Activated CD8-positive, alpha-beta T cell treated with anti-CD3 and anti-CD28 coated beads for 36 hours (primary cell): Measurements from ENCODE around the gene KRI1. TPM values are rescaled to one million over a fixed set of nuclear protein-coding genes. Genes with fewer than 3 reads are reported as not detected.
A peak's percentile ranks its signal among the peaks of the same experiment; 100 is the strongest.

Experiments
- ATAC-seq: fragments of 200-7000 bp; cut with Tn5 transposase; one replicate; pipeline ENCODE4 v1.10.0; 2021; ENCODE audit warnings: mild to moderate bottlenecking, moderate library complexity
- CTCF ChIA-PET: fragments of 350-600 bp; sonication (Branson Sonifier 250); formaldehyde crosslinking; loops from one replicate; lab custom pipeline; 2021; ENCODE audit warnings: antibody characterized with exemption; lab: Charles Lee
- POLR2A ChIA-PET: fragments of 350-600 bp; sonication (Branson Sonifier 250); formaldehyde crosslinking; loops from one replicate; lab custom pipeline; 2021; ENCODE audit warnings: antibody characterized with exemption; lab: Charles Lee
- DNase-seq: peaks from one replicate; pipeline ENCODE4 v3.0.0-alpha.2; 2020
- H3K27ac Mint-ChIP-seq: one replicate; pipeline ENCODE4 v1.8.0; 2021; ENCODE audit warnings: mild to moderate bottlenecking, mixed read lengths
- H3K27me3 Mint-ChIP-seq: one replicate; pipeline ENCODE4 v1.8.0; 2021; ENCODE audit warnings: mixed read lengths
- H3K36me3 Mint-ChIP-seq: one replicate; pipeline ENCODE4 v1.8.0; 2021; ENCODE audit warnings: low read depth, mixed read lengths
- H3K4me1 Mint-ChIP-seq: one replicate; pipeline ENCODE4 v1.8.0; 2021; ENCODE audit warnings: low read depth, mixed read lengths
- H3K4me3 Mint-ChIP-seq: one replicate; pipeline ENCODE4 v1.8.0; 2021; ENCODE audit warnings: mild to moderate bottlenecking, moderate library complexity, mixed read lengths
- H3K9me3 Mint-ChIP-seq: one replicate; pipeline ENCODE4 v1.8.0; 2021; ENCODE audit warnings: mixed read lengths
- intact Hi-C: fragments of 100-400 bp; cut with micrococcal nuclease; formaldehyde crosslinking; loops from one replicate; pipeline ENCODE4 v1.10.0; 2022
- total RNA-seq, 2 experiments: library from RNA; stranded (reverse); gene quantifications; one replicate each; pipeline ENCODE4 v1.2.3, GENCODE V29; 2021
- TF ChIP-seq, protein P1 (sequence below): fragments of 200-600 bp; IDR thresholded peaks from one replicate; pipeline ENCODE4 v1.8.0; 2022; ENCODE audit warnings: antibody characterized with exemption, mild to moderate bottlenecking

Gene KRI1
- total RNA-seq, 2 experiments from 2014 or later = 50.0 to 58.3 TPM

DNA sequence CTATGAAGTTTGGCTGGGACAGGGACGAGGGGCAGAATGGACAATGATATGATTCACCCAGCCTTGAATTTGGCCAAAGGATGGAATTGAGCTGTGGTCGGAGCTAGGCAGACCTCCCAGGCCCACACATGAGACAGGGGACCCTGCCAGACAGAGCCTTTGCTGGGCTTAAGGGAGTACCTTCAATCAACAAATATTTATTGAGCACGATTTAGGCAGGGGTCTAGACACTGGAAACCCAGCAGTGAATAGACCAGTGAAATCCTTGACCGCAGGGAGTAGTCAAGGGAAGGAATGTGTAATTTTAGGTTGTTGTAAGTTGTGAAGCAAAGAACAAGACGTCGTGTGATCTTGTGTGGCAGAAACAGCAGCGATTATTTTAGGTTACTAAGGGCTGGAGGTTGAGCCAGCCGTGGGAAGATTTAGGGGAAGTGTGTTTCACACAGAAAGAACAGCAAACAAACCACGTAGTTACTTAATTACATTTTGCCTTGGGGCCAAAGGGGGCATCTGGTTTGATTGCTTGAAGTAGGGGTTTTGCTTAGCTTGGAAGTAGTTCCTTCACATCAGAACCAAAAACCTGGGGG is 38.2 kb upstream of the KRI1 start:
- DNase-seq = peak; percentile 61

DNA sequence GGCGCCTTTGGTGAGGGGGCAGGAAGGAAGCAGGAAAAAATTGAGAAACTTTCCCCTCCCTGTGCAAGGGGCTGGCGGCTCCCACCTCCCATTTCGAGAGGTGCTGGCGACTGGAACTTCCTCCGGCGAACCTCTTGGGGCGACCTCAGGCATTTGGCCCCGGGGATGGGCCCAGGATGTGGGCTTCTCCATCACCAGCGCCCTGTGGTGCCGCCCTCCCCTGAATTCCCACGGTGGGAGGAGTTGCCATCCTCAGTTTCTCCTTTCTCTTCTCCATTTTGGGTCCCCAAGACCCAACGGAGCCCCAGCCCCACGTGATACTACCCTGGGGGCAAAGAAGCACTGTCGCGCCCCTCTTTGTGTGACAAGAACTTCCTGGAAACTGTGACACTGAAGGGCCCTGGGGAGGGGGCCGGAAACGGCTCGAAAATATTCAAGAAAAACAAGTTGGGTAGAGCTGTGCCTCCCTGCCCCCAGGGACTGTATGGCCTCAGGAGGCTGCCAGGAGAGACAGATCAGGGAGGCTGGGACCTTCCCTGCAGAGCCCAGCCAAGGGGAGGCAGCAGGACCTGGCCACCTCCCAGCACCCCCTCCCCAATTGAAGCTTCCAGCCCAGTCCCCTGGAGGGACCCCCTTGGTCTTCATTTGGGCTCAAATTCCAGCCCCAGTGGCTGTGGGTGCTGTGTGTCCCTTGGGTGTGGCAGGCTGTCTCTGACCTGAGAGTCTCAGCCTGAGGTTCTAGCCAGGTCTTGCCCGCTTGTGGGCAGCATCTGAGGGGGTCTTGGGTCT is 37.5 kb upstream of the KRI1 start:
- ChIA-PET CTCF (interaction anchor here (0.7 to 3.8 kb wide), 6 partner anchors 17 to 42 kb away, joined by 3 to 29 read pairs (median 6); no protein-coding TSS in a partner anchor), POLR2A (interaction anchor here (0.7 to 4.8 kb wide), 17 partner anchors 9 to 233 kb away, joined by 3 to 25 read pairs (median 8); partner anchors contain the start of genes CDKN2D, QTRT1 and TMED1)
- Mint-ChIP-seq H3K36me3 (peaks cover 14% of the 10 kb centered on the region), H3K9me3 (no peaks in the 10 kb centered on the region), H3K27me3 (no peaks in the 10 kb centered on the region), H3K4me3 (peak overlapping the region; percentile 96), H3K4me1 (peaks cover 23% of the 10 kb centered on the region), H3K27ac (peak overlapping the region; percentile 96)
- intact Hi-C loops = loop anchor here (5.0 kb wide), 1 partner anchor 39 kb away; no protein-coding TSS in a partner anchor
- DNase-seq = peak; percentile 95
- ATAC-seq = peak; percentile 68
- TF ChIP-seq, protein P1, sequence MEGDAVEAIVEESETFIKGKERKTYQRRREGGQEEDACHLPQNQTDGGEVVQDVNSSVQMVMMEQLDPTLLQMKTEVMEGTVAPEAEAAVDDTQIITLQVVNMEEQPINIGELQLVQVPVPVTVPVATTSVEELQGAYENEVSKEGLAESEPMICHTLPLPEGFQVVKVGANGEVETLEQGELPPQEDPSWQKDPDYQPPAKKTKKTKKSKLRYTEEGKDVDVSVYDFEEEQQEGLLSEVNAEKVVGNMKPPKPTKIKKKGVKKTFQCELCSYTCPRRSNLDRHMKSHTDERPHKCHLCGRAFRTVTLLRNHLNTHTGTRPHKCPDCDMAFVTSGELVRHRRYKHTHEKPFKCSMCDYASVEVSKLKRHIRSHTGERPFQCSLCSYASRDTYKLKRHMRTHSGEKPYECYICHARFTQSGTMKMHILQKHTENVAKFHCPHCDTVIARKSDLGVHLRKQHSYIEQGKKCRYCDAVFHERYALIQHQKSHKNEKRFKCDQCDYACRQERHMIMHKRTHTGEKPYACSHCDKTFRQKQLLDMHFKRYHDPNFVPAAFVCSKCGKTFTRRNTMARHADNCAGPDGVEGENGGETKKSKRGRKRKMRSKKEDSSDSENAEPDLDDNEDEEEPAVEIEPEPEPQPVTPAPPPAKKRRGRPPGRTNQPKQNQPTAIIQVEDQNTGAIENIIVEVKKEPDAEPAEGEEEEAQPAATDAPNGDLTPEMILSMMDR = no peak

More for the DNA sequence above, 38.2 kb upstream of the KRI1 start:
- peaks cover 23% of the 10 kb centered on the region for H3K4me1 Mint-ChIP-seq
- ChIA-PET CTCF (interaction anchor here (0.7 to 3.8 kb wide), 6 partner anchors 16 to 41 kb away, joined by 3 to 29 read pairs (median 4); no protein-coding TSS in a partner anchor), POLR2A (interaction anchor here (0.8 to 4.8 kb wide), 21 partner anchors 9 to 233 kb away, joined by 3 to 25 read pairs (median 4); partner anchors contain the start of genes CDKN2D, QTRT1, SLC44A2 and TMED1)
- TF ChIP-seq, protein P1 = no peak
- intact Hi-C loops = loop anchor here (5.0 kb wide), 1 partner anchor 38 kb away; no protein-coding TSS in a partner anchor
- ATAC-seq = peak; percentile 3
- H3K36me3 Mint-ChIP-seq = peaks cover 14% of the 10 kb centered on the region
- no peaks in the 10 kb centered on the region for H3K9me3 Mint-ChIP-seq
- peak overlapping the region; percentile 96 for H3K27ac Mint-ChIP-seq
- H3K4me3 Mint-ChIP-seq = peak overlapping the region; percentile 96
- no peaks in the 10 kb centered on the region for H3K27me3 Mint-ChIP-seq

DNA sequence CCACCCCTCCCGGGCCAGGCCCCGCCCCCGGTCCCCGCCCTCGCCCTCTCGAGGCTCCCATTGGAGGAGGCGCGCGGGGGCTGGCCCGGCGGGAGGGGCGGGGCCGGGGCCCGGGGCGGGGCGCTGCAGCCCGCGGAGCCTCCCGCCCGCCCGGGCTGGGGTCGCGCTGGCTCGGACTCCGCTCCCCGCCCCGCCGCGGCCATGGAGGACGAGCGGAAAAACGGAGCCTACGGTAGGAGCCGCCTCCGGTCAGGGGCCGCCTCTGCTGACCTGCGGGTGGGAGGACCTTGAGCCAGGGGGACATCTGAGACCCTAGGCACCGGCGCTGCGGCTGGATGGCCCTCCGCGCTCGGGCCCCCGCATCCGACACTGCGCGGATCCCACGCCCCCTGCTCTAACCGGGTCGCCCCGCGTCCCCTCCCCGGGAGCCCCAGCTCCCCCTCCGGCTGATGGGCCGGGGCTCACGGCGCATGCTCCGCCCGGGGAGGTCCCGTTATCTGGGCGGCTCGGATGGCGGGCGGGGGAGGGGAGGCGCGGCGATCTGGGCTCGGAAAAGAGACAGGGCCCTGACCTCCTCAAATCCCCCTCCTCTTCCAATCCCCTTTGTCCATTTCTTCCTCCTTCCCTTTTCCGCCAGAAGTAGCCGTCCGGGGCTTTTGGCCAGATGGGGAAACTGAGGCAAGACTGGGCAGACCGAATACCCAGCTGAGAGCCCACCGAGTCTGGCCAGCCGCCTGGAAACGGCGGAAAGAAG is 36.7 kb upstream of the KRI1 start:
- intact Hi-C loops = loop anchor here (5.0 kb wide), 1 partner anchor 40 kb away; no protein-coding TSS in a partner anchor
- Mint-ChIP-seq H3K36me3 (peaks cover 14% of the 10 kb centered on the region), H3K4me3 (peak overlapping the region; percentile 96), H3K4me1 (peaks cover 21% of the 10 kb centered on the region), H3K9me3 (no peaks in the 10 kb centered on the region), H3K27me3 (no peaks in the 10 kb centered on the region), H3K27ac (peak overlapping the region; percentile 96)
- POLR2A ChIA-PET = interaction anchor here (0.7 to 4.8 kb wide), 11 partner anchors 8 to 99 kb away, joined by 3 to 25 read pairs (median 9); partner anchors contain the start of genes CDKN2D and QTRT1
- TF ChIP-seq, protein P1 = no peak
- CTCF ChIA-PET = interaction anchor here (1.0 to 3.8 kb wide), 5 partner anchors 21 to 115 kb away, joined by 3 to 34 read pairs (median 9); partner anchors contain the start of gene DNM2
- ATAC-seq (peak; percentile 86), DNase-seq (peak; percentile 93)

DNA sequence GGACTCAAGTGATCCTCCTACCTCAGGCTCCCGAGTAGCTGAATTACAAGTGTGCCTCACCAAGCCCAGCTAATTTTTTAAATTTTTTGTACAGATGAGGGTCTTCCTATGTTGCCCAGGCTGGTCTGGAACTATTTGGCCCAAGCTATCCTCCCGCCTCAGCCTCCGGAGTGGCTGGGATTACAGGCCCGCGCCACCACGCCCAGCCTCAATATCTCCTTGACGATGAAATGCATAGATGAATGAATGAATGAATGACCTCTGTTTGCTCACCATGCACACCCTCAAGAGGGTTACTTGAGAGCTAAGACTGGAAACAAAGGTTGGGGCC is 36.2 kb upstream of the KRI1 start:
- Mint-ChIP-seq H3K27me3 (no peaks in the 10 kb centered on the region), H3K4me3 (peak overlapping the region; percentile 68), H3K27ac (peak overlapping the region; percentile 81), H3K36me3 (peaks cover 12% of the 10 kb centered on the region), H3K4me1 (peaks cover 19% of the 10 kb centered on the region), H3K9me3 (no peaks in the 10 kb centered on the region)
- CTCF ChIA-PET = interaction anchor here (1.0 to 1.8 kb wide), 4 partner anchors 21 to 116 kb away, joined by 3 to 34 read pairs (median 7); partner anchors contain the start of gene DNM2
- intact Hi-C loops = loop anchor here (5.0 kb wide), 1 partner anchor 40 kb away; no protein-coding TSS in a partner anchor
- ATAC-seq (no peak), DNase-seq (no peak)
- TF ChIP-seq, protein P1 = no peak
- POLR2A ChIA-PET = interaction anchor here (0.9 to 4.8 kb wide), 7 partner anchors 9 to 50 kb away, joined by 3 to 25 read pairs (median 13); partner anchors contain the start of gene CDKN2D
